Body of pancreas (tissue), 4 donors: Measurements from ENCODE around the gene PDE6H.

Experiments used
- CTCF ChIP-seq, 7 experiments: fragments of 450-650 bp in 4 of 7; fragments of 200-600 bp in 3 of 7; sonication (generic) in 3 of 7; IDR thresholded peaks; one replicate each; pipeline ENCODE4 v1.5.1; 2016 to 2019; ENCODE audit warnings: antibody characterized with exemption in 7 of 7
- POLR2A ChIP-seq, 3 donors: fragments of 450-650 bp; IDR thresholded peaks; one replicate each; pipeline ENCODE4 v1.6.1; 2016; ENCODE audit warnings: antibody characterized with exemption in 3 of 3, mild to moderate bottlenecking in 2 of 3

- no peak for TF ChIP-seq CTCF (IDR thresholded peaks at IDR 0.05)
- TF ChIP-seq POLR2A (IDR thresholded peaks at IDR 0.05) = no peak
Observed at GRCh38 chr12:14988035-14988434, 15.2 kb downstream of the PDE6H start.
